IMR-90 (cell line): ENCODE measurements around the gene PRKN.

ENCODE experiments used
- BHLHE40 ChIP-seq: fragments of 150-350 bp; IDR thresholded peaks from 2 replicates; pipeline ENCODE4 v1.6.1; 2016; ENCODE audit warnings: mild to moderate bottlenecking, low read depth, low read length
- CEBPB ChIP-seq: IDR thresholded peaks from 2 replicates; pipeline ENCODE4 v1.6.1; 2012; ENCODE audit warnings: low read depth, low read length, improper control_type of control experiment
- CHD1 ChIP-seq: IDR thresholded peaks from 2 replicates; pipeline ENCODE4 v1.6.1; 2012; ENCODE audit warnings: low read depth, low read length, improper control_type of control experiment
- CTCF ChIP-seq: conservative IDR thresholded peaks from 2 replicates; pipeline ENCODE4 v1.5.1; 2012; ENCODE audit warnings: mild to moderate bottlenecking, low read depth, low read length, improper control_type of control experiment
- ELK1 ChIP-seq: fragments of 150-350 bp; IDR thresholded peaks from 2 replicates; pipeline ENCODE4 v1.6.1; 2016; ENCODE audit warnings: low read depth, mild to moderate bottlenecking, low read length, moderate library complexity, borderline replicate concordance
- MAZ ChIP-seq: IDR thresholded peaks from 2 replicates; pipeline ENCODE4 v1.6.1; 2012; ENCODE audit warnings: low read depth, mild to moderate bottlenecking, low read length, improper control_type of control experiment, moderate library complexity, borderline replicate concordance
- POLR2A ChIP-seq: IDR thresholded peaks from 2 replicates; pipeline ENCODE4 v1.6.1; 2012; ENCODE audit warnings: mild to moderate bottlenecking, low read depth, low read length
- SMC3 ChIP-seq: fragments of 150-350 bp; IDR thresholded peaks from 2 replicates; pipeline ENCODE4 v1.6.1; 2016; ENCODE audit warnings: low read depth, mild to moderate bottlenecking, antibody characterized with exemption, low read length, moderate library complexity
- USF2 ChIP-seq: fragments of 150-350 bp; IDR thresholded peaks from 2 replicates; pipeline ENCODE4 v1.6.1; 2017; ENCODE audit warnings: mild to moderate bottlenecking, antibody characterized with exemption, low read length, low read depth

- TF ChIP-seq BHLHE40 (no peak), ELK1 (no peak), CTCF (no peak), USF2 (no peak), SMC3 (no peak), POLR2A (no peak), CHD1 (no peak), CEBPB (no peak), MAZ (no peak)
These were observed 382.9 kb downstream of the PRKN start for GRCh38 chr6:162344646-162345010.
